Esophagus muscularis mucosa (tissue), 3 donors: ENCODE results near the gene HHEX.

Source experiments
- CTCF ChIP-seq, 3 experiments: fragments of 200-600 bp in 2 of 3; fragments of 450-650 bp in 1 of 3; sonication (generic) in 2 of 3; IDR thresholded peaks; one replicate each; pipeline ENCODE4 v1.5.1; 2017 to 2019; ENCODE audit warnings: antibody characterized with exemption in 3 of 3, mild to moderate bottlenecking in 2 of 3, moderate library complexity in 1 of 3
- POLR2AphosphoS5 ChIP-seq, 2 donors: sonication (generic); formaldehyde crosslinking; IDR thresholded peaks; one replicate each; pipeline ENCODE4 v1.6.1; 2017; ENCODE audit warnings: antibody characterized with exemption in 2 of 2

GRCh38 chr10:92692080-92692671 is 2.4 kb downstream of the HHEX start:
- no peak for TF ChIP-seq CTCF (IDR thresholded peaks at IDR 0.05)
- TF ChIP-seq POLR2AphosphoS5 (IDR thresholded peaks at IDR 0.05), result no peak
